ENCODE measurements around the gene LRRC2.

DNA sequence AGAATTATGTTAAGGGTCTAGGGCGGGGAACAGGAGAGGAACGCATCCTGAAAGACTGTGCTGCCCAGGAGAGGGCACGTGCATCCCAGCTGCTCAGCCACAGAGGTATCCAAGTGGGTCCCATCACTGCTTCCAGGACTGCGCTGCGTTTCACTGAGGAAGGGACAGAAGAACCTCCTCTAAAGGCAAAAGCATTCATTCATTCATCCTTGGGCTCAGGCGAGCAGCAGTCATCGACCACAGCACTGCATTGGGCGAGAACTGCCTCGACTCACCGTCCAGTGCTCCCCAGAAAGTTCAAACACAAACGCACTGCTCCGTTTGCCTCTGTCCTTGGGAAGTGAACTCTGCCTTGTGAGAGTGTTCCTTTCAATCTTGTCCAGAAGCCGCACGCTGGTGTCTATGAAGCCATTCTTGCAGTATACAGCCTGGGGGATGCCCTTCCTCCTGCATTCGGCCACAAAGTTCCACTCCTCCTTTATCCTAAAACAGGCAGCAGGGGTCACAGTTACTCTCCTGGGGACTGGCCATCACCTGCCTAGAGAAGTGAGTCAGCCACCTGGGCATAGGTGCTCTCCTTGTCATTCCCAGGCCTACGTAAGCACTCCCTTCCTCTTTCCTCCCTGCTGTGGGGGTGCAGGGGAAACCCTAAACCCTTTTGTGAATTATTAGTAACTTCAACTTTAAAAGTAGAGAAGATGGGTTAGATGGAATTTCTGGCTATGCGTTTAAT is 21.2 kb downstream of the LRRC2 start:
- TF ChIP-seq EZH2 (IDR thresholded peaks at IDR 0.05; ENCODE audit: low read length, missing control alignments) = no peak
- no peak for TF ChIP-seq CTCF (conservative IDR thresholded peaks at IDR 0.05 in 1 of 2, IDR thresholded peaks at IDR 0.05 in 1 of 2; ENCODE audit: low read depth in 1 of 2, low read length in 2 of 2)
